SIG-M5 treated with dmso at 0.1 percent for 504 hours (cell line): ENCODE measurements around the gene LGALS14.
"Not testable (repeated sequence)": the region's sequence is repeated elsewhere in the genome, so short reads cannot be mapped to it uniquely, and the experiment has no call there.

Experiments
- DNase-seq: peaks from one replicate; lab custom pipeline; 2025; ENCODE audit not compliant: unreplicated experiment; lab: John Stamatoyannopoulos, UW

Gene LGALS14

DNA sequence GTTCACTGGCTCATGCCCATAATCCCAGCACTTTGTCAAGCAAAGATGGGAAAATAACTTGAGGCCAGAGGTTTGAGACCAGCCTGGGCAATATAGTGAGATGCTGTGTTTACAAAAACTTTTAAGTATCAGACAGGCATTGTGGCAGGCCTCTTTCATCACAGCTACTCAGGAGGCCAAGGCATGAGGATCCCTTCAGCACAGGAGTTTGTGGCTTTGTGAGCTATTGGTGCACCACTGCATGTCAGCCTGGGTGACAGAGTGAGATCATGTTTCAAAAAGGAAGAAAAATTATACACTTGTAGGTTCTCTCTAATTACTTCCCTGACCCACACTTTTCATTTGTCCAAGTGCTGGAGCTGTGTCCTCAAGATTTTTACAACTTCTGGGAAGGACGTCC is 11.5 kb upstream of the LGALS14 start:
- DNase-seq = no peak

DNA sequence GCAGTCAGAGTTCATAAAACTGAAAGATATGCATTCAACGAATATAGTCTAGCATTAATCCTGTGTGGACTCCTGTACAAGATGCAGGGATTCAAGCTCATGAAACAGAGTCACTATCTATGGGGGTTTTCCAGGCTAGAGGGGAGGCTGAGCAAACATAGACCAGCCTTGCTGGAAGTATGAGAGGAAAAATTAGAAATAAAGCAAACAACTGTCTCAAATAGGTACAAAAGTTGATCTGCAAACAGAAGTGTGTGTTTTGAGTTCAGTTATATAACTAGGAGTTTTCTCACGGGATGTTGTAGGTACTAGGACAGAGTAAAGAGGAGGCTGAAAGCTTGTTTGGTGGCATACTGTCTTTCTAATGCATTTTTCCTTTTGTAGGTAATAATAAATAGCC is 8.5 kb upstream of the LGALS14 start:
- DNase-seq = no peak

DNA sequence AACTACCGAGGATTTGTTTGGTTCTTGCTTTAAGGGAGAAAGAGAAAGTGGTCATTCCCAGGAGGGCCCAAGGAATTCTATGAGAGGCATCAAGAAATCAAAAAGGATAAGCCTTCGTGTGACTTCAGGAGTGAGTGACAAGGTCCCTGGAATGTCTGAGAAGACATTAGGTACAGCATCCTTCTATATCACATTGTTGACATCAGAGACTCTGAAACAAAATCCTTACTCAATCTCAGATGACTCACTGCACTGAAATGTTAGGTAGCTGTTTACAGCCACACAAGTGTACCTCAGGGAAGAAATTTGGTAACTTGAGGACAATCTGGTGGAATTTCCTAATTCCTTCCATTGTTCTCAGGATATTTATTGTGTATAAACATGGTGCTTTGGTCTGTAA is 7.9 kb upstream of the LGALS14 start:
- no peak for DNase-seq

DNA sequence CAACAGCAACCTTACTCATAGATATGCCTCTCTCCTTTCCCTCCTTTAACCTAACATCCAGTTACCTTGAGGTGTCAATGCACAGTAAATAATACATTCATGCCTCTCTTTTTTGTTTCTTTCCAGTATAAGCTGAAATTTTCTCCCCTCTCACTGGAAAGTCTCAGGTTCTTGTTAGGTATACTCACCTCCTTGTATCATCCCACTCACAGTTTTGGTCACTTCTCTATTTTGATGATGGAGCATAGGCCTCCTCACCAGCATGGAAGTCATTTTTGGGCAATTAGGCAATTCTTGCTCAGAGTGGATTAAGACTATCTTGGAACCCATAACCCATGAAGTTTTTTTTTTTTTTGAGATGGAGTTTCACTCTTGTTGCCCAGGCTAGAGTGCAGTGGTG is 5.7 kb upstream of the LGALS14 start:
- DNase-seq = no peak

DNA sequence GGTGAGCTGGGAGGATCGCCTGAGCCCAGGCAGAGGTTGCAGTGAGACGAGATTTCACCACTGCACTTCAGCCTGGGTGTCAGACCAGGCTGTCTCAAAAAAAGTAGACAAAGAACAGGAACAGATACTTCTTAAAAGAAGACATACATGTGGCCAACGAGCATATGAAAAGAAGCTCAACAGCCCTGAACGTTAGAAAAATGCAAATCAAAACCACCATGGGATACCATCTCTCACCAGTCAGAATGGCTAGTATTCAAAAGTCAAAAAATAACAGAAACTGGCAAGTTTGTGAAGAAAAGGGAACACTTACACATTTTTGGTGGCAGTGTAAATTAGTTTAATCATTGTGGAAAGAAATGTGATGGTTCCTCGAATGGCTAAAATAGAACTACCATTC is 3.0 kb upstream of the LGALS14 start:
- DNase-seq = no peak

DNA sequence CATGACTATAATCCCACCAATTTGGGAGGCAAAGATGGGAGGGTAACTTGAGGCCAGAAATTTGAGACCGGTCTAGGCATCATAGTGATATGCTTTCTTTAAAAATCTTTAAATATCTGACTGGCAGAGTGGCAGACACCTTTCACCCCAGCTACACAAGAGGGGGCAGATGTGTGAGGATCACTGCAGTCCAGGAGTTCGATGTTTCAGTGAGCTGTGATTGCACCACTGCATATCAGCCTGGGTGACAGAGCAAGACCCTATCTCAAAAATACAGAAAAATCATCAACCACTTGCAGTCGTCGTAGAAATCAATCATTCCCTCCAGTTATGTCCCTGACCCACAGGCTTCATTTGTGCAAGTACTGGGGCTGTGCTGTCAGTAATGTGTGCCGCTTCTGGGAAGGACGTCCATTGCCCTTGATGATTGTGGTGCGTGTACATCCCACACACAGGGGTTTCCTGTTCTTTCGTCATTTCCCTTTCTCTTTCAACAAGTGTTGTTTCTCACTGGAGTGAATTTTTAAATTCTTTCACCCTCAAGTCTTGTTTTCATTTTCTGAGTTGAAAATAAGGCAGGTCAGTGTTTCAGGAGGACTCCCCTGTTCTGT is 1.4 kb downstream of the LGALS14 start:
- DNase-seq = no peak

DNA sequence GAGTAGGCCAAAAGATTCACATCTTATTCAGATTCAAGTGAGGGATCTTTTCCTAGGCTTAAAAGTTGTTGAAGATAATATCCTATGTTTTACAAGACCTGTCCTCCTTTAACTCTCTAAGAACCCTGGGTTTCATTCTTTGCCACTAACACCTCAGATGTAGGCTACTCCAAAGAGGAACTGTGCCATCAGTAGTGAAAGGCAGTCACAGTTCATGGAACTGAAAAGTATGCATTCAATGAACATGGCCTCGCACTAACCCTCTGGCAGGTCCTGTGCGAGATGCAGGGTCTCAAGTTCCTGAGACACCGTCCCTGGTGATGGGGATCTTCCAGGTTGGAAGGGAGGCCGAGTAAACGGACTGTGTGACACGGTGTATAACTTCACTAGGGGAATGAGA is 4.3 kb downstream of the LGALS14 start:
- no peak for DNase-seq

DNA sequence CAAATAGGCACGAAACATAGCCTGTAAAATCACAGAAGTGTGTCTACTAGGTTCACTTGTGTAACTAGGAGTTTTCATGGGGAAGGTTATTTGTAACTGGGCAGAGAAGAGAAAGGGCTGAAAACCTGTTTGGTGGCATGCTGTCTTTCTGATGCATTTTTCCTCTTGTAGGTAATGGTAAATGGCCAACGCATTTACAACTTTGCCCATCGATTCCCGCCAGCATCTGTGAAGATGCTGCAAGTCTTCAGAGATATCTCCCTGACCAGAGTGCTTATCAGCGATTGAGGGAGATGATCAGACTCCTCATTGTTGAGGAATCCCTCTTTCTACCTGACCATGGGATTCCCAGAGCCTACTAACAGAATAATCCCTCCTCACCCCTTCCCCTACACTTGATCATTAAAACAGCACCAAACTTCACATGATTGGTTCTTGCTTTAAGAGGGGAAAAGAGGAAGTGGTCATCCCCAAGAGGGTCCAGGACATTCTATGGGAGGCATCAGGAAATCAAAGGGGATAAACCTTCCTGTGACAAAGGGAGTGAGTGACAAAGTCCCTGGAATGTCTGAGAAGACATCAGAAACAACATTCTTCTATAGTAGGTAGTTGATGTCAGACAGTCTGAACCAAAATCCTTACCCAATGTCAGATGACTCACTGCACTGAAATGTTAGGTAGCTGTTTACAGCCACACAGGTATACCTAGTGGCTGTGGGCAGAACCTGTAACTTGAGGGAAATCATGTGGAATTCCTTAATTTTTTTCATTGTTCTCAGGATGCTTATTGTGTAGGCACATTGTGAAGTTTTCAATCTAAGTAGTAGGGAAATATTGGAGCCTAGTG is 5.0 kb downstream of the LGALS14 start:
- DNase-seq = no peak

DNA sequence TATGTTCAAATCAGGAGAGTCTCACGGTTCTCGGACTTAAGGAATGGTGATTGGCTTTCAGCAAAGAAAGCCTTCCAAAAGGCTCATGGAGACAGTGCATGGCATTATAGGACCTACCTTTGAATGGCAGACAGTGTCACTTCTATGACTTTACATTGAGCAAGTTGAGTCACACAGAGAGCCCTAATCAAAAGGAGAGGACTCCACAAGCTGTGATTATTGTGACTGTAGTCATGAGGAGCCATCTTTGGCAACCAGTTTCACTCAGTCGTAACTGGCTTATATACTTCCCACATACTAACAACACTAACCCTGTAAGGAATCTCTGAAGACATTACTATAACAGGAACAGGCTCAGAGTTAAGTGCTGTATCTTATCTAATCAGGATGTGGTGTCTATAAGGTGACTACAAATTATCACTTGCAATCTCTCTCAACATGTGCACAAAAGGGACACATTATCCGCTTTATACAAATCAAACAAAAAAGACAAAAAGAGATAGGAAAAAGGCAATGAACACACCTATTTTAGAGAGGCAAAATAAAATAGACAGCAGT is 6.1 kb downstream of the LGALS14 start:
- no peak for DNase-seq

DNA sequence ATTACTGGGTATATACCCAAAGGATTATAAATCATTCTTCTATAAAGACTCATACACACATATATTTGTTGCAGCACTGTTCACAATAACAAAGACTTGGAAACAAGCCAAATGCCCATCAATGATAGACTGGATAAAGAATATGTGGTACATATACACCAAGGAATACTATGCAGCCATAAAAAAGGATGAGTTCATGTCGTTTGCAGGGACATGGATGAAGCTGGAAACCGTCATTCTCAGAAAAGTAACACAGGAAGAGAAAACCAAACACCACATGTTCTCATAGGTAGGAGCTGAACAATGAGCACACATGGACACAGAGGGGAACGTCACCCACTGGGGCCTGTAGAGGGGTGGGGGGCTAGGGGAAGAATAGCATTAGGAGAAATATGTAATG is 15.9 kb downstream of the LGALS14 start:
- DNase-seq = not testable (repeated sequence)

DNA sequence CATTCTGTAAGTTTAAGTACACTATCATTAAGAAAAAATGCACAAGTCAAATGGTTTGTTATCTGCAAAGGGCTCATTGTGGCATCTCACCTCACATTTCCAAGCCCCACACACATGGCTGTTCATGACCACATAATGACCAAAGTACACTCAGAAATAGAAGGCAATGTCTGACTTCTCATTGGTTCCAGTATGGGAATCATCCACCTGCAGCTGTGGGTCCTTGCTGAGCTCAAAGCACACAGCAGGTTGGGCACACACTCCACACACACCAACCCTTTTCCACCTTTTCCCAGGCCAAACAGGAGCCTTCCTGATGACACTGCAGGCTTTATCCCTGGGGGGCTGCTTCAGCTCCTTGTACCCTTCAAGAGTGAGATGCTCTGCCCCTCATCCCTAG is 21.7 kb downstream of the LGALS14 start:
- DNase-seq = no peak

DNA sequence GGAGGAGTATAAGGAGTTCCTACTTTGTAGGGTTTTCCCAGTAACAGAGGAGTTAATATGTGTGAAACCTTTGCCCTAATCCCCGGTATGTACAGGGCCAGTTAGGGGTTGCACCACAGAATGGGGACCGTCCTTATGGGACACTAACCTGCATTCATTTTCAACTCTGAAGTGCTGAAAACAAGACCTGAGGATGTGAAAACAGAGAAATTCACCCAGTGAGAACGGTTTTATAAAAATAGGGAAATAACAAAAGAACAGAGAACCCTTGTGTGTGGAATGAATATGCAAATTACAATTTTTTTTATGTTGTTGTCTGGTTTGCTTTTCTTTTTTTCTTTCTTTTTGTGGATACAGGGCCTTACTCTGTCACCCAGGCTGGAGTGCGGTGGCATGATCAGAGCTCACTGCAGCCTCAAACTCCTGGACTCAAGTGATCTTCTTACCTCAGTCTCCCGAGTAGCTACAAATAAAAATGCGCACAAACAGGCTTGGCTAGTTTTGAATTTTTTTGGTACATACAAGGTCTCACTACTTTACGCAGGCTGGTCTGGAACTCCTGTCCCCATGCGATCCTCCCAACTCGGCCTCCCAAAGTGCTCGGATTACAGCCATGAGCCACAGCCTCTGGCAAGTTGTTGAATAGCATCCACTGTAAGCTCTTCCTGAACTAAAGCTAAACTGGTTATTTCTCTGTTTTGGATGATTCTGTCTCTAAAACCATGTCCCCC is 23.0 kb downstream of the LGALS14 start:
- DNase-seq = no peak

DNA sequence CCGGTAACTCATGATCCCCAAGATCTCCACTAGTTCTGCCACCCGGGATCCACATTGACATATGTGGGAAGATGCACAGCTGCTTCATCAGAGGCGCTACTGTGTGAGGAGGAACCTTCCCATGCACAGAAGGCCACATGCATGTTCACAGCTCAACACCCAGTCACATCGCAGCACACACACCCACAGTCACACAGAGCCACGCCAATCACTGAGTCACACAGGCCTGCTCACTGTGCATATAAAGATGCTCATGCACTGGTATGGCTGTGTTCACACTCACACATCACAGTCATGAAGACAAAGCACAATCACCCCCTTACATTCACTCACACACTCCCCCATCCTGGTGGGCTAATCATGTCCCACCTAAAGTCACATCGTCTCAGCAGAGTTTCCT is 23.8 kb downstream of the LGALS14 start:
- no peak for DNase-seq

DNA sequence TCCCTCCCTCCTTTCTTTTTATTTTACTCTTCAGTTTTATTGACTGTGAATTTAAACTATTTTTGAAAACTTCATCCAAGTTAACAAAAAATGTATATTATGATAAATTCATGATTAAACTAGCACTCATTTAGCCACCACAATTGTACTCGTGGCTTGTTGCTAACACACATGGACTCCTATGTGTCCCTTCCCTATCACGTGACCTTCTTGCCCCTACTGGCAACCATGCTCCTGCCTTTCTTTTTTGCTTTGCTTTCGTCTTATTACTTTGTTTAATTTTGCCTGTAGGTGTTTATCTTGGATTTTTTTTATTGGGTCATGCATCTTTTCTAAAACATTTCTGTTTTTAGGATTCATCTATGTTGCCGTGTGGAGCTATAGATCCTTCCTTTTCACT is 25.3 kb downstream of the LGALS14 start:
- DNase-seq = no peak

DNA sequence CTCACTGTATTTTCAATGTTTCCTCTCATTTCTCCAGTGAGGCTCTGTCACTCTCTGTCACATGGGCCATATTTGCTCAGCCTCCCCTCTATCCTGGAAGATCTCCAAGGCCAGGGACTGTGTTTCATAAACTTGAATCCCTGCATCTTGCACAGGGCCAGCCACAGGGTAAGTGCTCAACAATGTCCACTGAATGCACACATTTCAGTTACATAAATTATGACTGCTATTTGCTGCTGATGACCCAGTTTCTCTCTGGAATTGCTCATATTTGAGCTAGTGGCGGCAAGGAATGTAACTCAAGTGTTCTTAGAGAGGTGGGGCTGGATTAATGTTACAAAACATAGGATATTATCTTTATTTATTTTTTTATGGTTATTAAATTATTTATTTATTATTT is 27.4 kb downstream of the LGALS14 start:
- DNase-seq = no peak

DNA sequence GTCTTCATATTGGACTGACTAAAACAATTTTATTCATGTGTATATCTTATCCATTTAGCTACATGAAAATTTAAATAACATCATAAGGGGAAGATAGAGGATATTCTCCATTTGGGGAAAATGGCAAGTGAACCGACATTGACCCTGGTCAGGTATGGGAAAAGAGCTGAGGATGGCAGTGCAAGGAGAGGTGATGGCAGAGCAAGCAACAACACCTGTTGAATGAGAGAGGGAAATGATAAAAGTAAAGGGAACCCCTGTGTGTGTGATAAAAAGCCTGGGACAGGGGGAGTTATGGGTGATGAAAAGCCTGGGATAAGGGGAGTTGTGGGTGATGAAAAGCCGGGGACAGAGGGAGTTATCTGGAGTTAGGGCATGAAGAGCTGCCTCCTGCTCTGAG is 29.6 kb downstream of the LGALS14 start:
- no peak for DNase-seq

DNA sequence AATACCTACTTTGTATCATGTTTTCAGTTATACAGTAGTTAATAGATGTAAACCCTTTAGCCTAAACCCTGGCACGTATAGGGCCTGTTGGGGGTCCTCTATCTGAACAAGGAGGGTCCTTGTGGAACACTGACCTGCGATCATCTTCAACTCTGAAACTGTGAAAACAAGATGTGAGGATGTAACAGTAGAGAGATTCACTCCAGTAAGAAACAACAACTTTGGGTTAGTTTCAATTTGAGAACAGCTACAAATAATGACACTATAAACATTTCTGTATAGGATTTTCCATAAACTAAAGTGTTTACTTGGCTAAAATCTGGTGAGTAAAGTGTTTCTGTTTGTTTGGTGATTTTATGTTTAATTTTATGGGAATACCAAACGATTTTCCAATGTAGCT is 31.4 kb downstream of the LGALS14 start:
- no peak for DNase-seq

DNA sequence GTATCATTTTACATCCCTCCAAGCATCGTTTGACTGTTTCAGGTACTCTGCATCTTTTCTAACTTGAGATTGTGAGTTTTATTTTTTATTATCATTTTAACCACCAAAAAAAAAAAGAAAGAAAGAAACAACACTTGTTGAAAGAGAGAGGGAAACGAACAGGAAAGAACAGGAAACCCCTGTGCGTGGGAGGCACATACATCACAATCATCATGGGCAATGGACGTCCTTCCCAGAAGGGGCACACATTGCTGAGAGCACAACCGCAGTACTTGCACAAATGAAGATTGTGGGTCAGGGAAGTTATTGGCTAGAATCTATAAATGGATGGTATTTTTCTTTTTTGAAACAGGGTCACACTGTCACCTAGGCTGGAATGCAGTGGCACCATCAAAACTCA is 31.8 kb downstream of the LGALS14 start:
- no peak for DNase-seq

DNA sequence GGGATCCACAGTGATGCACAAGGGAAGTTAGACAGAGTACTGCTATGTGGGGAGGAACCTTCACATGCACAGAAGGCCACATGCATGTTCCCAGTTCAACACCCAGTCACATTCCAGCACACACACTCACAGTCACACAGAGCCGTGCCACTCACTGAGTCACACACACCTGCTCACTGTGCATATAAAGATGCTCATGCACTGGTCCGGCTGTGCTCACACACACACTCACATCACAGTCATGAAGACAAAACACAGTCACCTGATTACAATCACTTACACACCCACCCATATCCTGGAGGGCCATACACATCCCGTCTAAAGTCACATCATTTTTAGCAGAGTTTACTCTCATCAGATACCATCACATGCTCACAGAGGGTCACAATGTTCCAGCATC is 33.1 kb downstream of the LGALS14 start:
- DNase-seq = no peak

DNA sequence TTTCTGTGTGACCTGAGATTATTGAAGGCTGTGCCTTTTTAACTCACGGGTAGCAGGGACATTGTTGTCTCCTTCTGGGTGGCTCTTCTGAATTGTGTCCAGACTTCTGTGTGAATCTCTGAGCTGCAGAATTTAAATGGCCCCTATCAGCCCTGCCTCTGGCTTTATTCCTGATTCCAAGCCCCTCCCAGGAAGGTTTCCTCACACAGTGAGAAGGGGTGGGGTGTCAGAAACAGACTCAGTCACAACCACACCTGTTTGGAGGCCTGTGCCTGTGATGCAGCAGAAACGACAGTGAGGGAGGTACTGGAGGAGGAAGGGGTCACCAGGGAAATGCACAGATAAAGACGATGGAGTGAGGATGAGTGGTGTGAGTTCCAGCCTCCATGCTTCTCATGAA is 33.6 kb downstream of the LGALS14 start, which contains the start of gene CLC:
TSS of gene CLC (minus strand) at position 139 of the 400 bp plus-strand sequence. CDS start at position 62, 77 bp downstream.
- no peak for DNase-seq

DNA sequence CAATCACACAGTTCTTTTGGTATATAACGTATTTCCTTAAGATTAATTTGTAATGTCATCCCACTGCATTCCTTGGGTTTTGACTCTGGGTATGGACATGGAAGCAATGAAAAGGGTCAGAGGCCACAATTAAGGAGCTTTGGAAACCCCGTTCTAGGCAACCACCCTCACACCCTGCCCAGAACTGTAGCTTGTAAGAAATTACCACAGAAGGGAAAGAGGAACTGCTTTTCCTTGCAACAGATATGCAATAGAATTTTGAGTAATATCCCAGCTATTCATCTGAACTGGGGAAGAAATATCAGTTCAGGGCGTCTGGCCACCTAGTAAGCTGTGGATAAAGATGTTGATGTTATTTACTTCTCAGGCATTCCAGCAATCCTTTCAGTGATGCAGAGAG is 34.5 kb downstream of the LGALS14 start:
- DNase-seq = peak; percentile 47

DNA sequence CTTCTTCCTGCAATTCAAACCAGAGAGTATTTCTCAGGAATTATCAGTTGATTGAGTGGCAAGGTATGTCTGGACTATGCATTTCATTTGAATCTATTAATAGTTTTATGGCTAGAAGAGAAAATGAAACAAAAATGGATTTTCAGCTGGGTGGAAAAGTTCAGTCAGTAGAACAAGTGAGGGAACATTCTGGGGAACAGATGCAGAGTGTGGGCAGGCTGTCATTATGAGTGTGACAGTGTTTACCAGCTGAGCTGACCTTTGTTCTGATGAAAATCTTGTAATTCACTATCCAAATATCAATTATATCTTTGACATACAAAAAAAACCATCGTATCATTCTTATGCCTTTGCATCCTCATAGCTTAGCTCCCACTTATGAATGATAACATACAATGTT is 36.1 kb downstream of the LGALS14 start:
- no peak for DNase-seq
